ENCODE data around the gene ADD1.
"Not testable (repeated sequence)": the region's sequence is repeated elsewhere in the genome, so short reads cannot be mapped to it uniquely, and the experiment has no call there.

ADD1 gene

DNA sequence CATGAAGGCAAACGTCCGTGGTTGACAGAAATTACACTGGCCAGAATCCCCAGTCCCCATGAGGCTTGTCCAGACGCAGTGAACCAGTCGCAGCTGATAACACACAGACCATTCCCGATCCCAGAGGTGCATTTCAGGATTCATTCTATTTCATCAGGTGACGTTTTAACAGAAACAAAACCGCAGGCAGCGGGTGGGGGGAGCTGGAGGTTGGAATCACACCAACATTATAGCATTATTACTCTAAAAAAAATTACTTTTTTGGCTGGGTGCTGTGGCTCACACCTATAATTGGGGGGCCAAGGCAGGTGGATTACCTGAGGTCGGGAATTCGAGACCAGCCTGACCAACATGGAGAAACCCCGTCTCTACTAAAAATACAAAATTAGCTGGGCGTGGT, 94.3 kb downstream of the ADD1 start:
- peaks cover 5% of the 10 kb centered on the region for H3K4me1 ChIP-seq (ENCODE audit: control insufficient read depth, insufficient read depth, low read length)
- H3K4me3 ChIP-seq (ENCODE audit: low read length), result no peak overlapping the region
- H3K9ac ChIP-seq (ENCODE audit: low read length), result no peak overlapping the region
- no peaks in the 10 kb centered on the region for H3K27me3 ChIP-seq (ENCODE audit: control insufficient read depth, insufficient read depth, low read length)
- H3K27ac ChIP-seq (ENCODE audit: low read depth, low read length), result no peak overlapping the region
- peaks cover 26% of the 10 kb centered on the region for H3K36me3 ChIP-seq (ENCODE audit: control insufficient read depth, insufficient read depth, low read length)

DNA sequence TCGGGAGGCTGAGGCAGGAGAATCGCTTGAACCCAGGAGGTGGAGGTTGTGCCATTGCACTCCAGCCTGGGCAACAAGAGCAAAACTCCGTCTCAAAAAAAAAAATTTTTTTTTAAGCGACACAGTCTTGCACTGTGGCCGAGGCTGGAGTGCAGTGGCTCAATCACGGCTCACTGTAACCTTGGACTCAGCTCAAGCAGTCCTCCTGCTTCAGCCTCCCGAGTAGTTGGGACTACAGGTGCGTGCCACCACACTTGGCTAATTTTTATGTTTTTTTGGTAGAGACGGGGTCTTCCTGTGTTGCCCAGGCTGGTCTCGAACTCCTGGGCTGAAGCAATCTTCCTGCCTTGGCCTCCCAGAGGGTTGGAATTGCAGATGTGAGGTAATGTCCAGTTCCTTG, 94.8 kb downstream of the ADD1 start:
- not testable (repeated sequence) for H3K27me3 ChIP-seq (ENCODE audit: control insufficient read depth, insufficient read depth, low read length); H3K27ac ChIP-seq (ENCODE audit: low read depth, low read length); H3K4me3 ChIP-seq (ENCODE audit: low read length); H3K4me1 ChIP-seq (ENCODE audit: control insufficient read depth, insufficient read depth, low read length); H3K9ac ChIP-seq (ENCODE audit: low read length)
- peaks cover 26% of the 10 kb centered on the region for H3K36me3 ChIP-seq (ENCODE audit: control insufficient read depth, insufficient read depth, low read length)

DNA sequence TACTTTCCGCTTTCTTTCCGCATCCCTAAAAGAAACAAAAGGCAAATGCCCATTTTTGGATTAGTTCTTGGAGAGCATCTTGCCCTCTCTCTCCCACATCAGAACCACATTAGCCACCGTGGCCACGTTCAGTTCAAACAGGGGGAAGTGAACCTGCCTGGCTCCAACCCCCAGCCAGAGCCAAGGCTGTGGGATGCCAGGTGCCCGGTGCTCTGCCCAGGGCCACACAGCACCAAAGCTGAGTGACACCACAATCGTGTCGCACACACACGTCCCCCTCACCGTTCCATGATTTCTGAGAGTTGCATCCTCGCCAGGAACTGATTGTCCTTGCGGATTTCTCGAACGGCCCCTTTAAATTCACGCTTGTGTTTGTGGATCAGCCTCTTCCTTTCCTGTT, 95.3 kb downstream of the ADD1 start:
- Histone ChIP-seq H3K27ac (ENCODE audit: low read depth, low read length) (no peak overlapping the region), H3K4me3 (ENCODE audit: low read length) (no peak overlapping the region), H3K36me3 (ENCODE audit: control insufficient read depth, insufficient read depth, low read length) (peaks cover 27% of the 10 kb centered on the region), H3K27me3 (ENCODE audit: control insufficient read depth, insufficient read depth, low read length) (no peaks in the 10 kb centered on the region), H3K9ac (ENCODE audit: low read length) (no peak overlapping the region), H3K4me1 (ENCODE audit: control insufficient read depth, insufficient read depth, low read length) (peaks cover 5% of the 10 kb centered on the region)

DNA sequence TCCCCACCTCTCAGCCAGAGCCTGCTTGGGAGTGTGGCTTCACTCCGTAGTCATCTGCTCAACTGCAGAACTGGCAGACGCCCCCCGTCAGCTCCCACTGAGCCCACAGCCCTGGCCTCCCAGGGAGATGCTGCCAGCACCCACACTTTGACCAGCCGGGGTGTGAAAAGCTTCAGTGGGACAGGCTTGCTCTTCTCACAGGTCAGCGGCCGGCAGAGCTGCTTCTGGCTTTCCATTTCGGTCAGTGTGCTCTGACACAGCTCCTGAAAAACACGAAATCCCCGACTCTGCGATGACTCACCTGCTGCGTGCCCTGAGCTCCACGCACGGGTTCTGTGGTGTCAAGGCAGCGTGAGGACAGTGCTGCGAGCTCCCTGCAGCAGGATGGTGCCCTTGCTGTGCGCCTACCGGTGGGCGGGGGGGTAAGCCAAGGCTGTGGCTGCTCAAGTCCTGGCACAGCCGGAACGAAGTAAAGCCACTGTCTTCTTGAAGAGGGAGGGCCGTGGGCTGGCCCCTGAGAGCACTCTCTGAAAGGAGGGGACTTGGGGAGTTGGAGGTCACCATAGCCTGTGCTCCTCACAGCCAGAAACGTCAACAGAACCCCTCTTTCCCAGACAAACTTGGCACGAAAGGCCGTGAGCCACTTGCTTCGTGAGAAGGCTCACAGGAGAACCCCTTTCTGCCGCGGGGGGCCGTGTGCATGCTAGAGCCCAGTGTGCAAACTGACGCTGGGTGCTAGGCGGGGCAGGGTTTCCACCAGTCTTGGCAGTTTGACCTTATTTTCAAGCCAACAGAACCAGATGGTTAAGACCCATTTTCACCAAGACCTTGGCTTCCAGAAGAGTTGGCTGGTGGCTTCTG, 96.0 kb downstream of the ADD1 start:
- Histone ChIP-seq H3K27me3 (ENCODE audit: control insufficient read depth, insufficient read depth, low read length) (no peaks in the 10 kb centered on the region), H3K4me3 (ENCODE audit: low read length) (no peak overlapping the region), H3K4me1 (ENCODE audit: control insufficient read depth, insufficient read depth, low read length) (peaks cover 5% of the 10 kb centered on the region), H3K36me3 (ENCODE audit: control insufficient read depth, insufficient read depth, low read length) (peaks cover 32% of the 10 kb centered on the region), H3K27ac (ENCODE audit: low read depth, low read length) (no peak overlapping the region), H3K9ac (ENCODE audit: low read length) (no peak overlapping the region)

DNA sequence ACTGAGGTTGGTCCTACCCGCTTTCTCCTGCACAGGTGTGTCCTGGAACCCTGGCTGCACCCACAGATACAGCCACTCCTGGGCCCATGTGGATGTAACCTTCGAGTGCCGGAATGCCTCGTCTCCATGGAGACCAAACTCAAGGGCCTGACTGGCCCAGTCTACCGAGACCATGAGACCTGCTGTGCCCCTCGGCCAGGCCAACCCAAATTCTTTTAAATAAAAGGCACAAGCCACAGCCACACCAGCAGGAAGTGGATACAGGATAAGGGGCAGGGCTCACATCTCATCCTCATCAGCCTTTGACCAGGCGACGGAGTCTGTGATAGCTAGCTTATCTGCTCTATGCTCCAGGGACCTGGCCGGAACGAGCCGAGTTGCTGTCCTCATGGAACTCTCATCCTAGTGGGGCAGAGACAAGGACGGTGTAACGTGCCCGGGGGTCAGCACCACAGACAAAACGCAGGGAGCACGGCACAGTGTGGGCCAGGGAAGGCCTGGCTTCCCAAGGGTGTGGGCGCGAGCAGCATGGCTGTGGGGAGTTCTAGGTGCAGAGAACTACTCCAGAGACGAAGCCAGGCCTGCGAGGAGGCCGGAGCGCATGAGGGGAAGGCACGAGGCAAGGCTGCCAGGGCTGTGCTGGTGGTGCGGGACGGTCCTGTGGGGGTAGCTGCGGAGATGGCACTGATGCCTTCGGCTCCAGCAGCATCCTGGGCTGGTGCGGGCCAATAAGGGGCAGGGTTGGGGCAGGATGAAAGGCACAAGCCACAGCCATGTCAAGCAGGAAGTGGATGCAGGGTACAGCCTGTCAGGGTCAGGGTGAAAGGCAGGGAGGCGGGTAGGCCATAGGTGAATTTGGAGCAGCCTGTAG, 96.9 kb downstream of the ADD1 start:
- Histone ChIP-seq H3K9ac (ENCODE audit: low read length) (no peak overlapping the region), H3K36me3 (ENCODE audit: control insufficient read depth, insufficient read depth, low read length) (peaks cover 39% of the 10 kb centered on the region), H3K4me1 (ENCODE audit: control insufficient read depth, insufficient read depth, low read length) (peaks cover 2% of the 10 kb centered on the region), H3K4me3 (ENCODE audit: low read length) (no peak overlapping the region), H3K27me3 (ENCODE audit: control insufficient read depth, insufficient read depth, low read length) (no peaks in the 10 kb centered on the region), H3K27ac (ENCODE audit: low read depth, low read length) (no peak overlapping the region)

DNA sequence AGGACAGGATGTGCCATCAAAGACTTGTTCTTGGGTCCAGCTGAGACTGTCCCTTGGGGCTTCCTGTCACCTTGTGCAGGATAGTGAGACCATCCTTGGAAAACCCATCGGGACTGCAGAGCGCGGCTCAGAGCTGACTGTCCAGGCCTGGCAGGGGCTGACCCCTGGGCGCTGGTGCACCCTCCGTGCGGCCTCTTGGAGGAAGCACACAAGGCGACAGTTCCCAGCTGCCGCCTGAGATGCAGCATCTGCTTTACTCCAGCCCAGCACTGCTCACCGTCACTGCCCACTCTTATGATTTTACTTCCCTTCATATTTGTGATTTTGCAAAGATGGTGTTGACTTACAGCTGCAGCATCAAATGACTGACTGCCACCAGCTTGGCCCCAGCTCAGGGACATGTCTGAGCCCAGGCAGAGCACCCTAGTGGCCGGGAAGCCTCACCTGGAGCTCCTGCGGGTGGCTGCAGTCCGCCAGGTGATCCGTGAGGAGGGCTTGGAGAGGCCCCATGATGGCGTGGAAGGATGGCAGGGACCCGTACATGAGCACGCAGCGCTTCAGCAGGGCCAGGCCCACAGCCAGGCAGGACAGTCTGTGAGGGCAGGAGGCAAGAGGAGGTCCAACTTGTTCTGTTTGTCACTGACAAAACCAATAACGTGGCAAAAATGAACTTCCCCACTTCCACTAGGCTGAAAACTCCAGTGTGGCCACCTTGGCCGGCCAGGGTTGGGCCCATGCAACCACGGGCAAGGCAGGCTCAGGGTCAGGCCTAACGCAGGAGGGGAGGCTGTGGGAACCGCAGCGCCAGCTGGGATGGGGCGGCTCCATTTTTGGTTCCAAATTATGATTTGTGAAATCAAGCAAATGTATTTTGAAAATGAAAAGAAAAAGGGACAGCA, 97.7 kb downstream of the ADD1 start:
- Histone ChIP-seq H3K27ac (ENCODE audit: low read depth, low read length) (no peak overlapping the region), H3K4me3 (ENCODE audit: low read length) (no peak overlapping the region), H3K4me1 (ENCODE audit: control insufficient read depth, insufficient read depth, low read length) (no peaks in the 10 kb centered on the region), H3K9ac (ENCODE audit: low read length) (no peak overlapping the region), H3K27me3 (ENCODE audit: control insufficient read depth, insufficient read depth, low read length) (no peaks in the 10 kb centered on the region), H3K36me3 (ENCODE audit: control insufficient read depth, insufficient read depth, low read length) (peaks cover 44% of the 10 kb centered on the region)

DNA sequence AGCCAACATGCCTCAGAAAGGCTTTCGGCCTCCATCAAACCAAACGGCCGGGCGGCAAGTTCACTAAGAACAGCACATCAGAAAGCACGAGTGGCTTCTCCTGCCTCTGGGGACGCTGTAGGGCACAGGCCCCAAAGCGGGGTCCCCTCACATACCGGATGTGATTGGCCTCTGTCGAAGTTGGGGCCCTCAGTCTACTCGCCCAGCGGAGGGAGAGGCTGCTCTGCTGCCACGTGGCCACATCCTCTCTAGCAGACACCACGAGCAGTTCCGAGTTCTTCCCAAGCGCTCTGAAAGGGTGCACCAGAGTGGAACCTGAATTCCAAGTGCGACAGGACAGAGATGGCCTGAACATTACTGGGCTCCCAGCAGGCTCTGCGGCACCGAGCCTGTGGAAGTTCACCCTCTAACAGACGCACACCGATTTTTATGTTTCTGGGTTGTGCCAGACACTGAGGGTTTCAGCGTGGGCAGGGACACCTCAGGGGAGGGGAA, 98.4 kb downstream of the ADD1 start:
- Histone ChIP-seq H3K36me3 (ENCODE audit: control insufficient read depth, insufficient read depth, low read length) (peaks cover 48% of the 10 kb centered on the region), H3K4me3 (ENCODE audit: low read length) (no peak overlapping the region), H3K4me1 (ENCODE audit: control insufficient read depth, insufficient read depth, low read length) (no peaks in the 10 kb centered on the region), H3K27ac (ENCODE audit: low read depth, low read length) (no peak overlapping the region), H3K9ac (ENCODE audit: low read length) (no peak overlapping the region), H3K27me3 (ENCODE audit: control insufficient read depth, insufficient read depth, low read length) (no peaks in the 10 kb centered on the region)

DNA sequence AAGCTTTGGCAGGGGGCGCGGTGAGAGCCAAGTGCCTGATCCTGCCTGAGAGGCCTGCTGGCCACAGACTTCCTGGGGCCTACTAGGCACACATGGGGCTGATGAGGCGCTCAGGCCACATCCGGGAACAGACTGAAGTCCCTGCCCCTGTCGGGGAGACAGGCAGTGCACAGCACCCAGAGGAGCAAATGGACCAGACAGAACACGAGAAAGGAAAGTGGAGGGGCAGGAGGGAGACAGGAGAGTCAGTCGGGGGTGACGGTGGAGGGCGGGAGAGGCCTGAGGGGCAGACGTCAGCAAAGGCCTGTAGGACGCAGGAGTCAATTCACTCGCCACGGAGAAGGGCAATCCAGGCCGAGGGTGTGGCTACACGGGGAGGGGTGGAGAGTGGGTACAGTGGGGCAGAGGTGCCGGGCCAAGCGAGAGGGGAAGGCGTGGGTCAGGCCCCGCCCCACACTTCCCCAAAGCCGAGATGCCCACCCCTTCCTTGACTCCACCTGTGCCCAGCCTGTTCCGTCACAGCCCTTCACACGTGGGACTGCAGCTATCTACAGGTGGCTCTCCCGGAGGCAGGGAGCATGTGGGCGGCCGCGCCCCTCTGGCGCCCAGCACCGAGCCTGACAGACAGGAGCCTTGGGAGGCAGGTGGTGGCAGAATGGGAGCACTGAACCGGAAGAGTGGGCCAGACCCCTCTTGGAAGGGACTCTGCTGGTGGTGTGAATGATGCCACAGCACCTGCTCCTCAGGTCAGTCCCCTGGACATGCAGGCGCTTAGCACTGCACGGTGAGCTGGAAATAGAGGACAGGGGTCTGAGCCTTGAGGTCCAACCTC, 99.1 kb downstream of the ADD1 start:
- Histone ChIP-seq H3K27me3 (ENCODE audit: control insufficient read depth, insufficient read depth, low read length) (no peaks in the 10 kb centered on the region), H3K4me1 (ENCODE audit: control insufficient read depth, insufficient read depth, low read length) (no peaks in the 10 kb centered on the region), H3K36me3 (ENCODE audit: control insufficient read depth, insufficient read depth, low read length) (peaks cover 52% of the 10 kb centered on the region), H3K27ac (ENCODE audit: low read depth, low read length) (no peak overlapping the region), H3K9ac (ENCODE audit: low read length) (no peak overlapping the region), H3K4me3 (ENCODE audit: low read length) (no peak overlapping the region)

DNA sequence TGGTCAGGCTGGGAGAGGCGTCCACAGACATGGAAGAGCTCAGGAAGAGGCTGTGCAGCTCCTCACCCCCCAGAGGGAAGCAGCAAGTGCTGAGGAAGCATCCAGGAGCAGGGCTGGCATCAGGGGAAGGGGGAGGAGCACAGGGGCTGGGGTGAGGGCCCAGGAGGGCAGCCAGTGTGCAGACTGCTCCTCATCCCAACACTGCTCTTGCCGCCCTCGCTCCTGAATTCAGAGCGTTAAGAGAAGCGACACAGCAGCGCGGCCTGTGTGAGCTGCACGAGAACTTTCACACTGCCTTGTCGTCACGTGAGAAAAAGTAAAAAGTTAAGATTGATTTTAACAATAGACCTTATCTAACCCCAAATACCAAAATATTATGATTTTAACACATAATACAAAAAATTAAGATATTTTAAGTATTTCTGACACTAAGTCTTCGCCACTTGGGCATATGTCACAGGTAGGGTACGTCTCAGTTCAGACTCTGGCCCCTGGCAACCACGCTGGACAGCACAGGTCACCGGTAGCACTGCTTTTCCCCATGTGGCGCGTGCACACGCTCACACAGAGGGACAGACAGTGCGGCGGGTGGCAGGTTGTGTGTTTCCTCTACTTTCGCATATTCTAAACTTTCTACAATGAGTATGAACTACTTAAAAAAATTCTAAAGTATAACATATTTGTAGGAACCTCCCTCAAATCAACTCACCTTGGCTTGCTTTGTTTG, 99.9 kb downstream of the ADD1 start:
- Histone ChIP-seq H3K4me1 (ENCODE audit: control insufficient read depth, insufficient read depth, low read length) (no peaks in the 10 kb centered on the region), H3K4me3 (ENCODE audit: low read length) (no peak overlapping the region), H3K27ac (ENCODE audit: low read depth, low read length) (no peak overlapping the region), H3K36me3 (ENCODE audit: control insufficient read depth, insufficient read depth, low read length) (peaks cover 56% of the 10 kb centered on the region), H3K27me3 (ENCODE audit: control insufficient read depth, insufficient read depth, low read length) (no peaks in the 10 kb centered on the region), H3K9ac (ENCODE audit: low read length) (no peak overlapping the region)

DNA sequence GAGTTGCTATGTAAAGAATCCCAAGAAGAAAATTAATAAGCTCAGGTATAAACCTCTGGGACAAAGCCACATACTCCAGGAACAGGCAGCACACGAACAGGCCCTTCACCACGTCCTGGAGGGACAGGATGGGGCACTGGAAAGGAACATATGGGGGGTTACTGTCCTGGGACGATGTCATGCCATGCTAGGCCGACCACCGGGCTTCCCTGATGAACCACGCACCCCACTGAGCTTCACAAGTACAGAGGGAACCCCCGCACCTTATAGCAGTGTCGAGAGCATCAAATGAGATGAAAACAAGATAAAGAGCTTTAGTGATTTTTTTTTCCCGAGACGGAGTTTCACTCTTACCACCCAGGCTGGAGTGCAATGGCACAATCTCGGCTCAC, 100.4 kb downstream of the ADD1 start:
- no peak overlapping the region for H3K9ac ChIP-seq (ENCODE audit: low read length)
- H3K27me3 ChIP-seq (ENCODE audit: control insufficient read depth, insufficient read depth, low read length), result no peaks in the 10 kb centered on the region
- H3K4me1 ChIP-seq (ENCODE audit: control insufficient read depth, insufficient read depth, low read length), result no peaks in the 10 kb centered on the region
- H3K27ac ChIP-seq (ENCODE audit: low read depth, low read length), result no peak overlapping the region
- peaks cover 58% of the 10 kb centered on the region for H3K36me3 ChIP-seq (ENCODE audit: control insufficient read depth, insufficient read depth, low read length)
- no peak overlapping the region for H3K4me3 ChIP-seq (ENCODE audit: low read length)
